Fibroblast of skin of right quadriceps (primary cell): ENCODE data around the gene CRX.
"Not testable (repeated sequence)": the region's sequence is repeated elsewhere in the genome, so short reads cannot be mapped to it uniquely, and the experiment has no call there.

Experiments
- DNase-seq: peaks from one replicate; pipeline ENCODE4 v3.0.0-alpha.2; 2013

The CRX gene

GRCh38 chr19:47861630-47862029 lies 39.9 kb downstream of the CRX start:
- DNase-seq: no peak

- peak; percentile 48 for DNase-seq
Observed at GRCh38 chr19:47863514-47863936, 41.8 kb downstream of the CRX start.

- no peak for DNase-seq
Observed at GRCh38 chr19:47865166-47865565, 43.4 kb downstream of the CRX start.

GRCh38 chr19:47878906-47879305 lies 57.2 kb downstream of the CRX start:
- DNase-seq: no peak

GRCh38 chr19:47879385-47879784 lies 57.6 kb downstream of the CRX start:
- not testable (repeated sequence) for DNase-seq

- no peak for DNase-seq
Observed at GRCh38 chr19:47881757-47882156, 60.0 kb downstream of the CRX start.

- no peak for DNase-seq
Observed at GRCh38 chr19:47882890-47883289, 61.2 kb downstream of the CRX start.

- DNase-seq: no peak
Observed at GRCh38 chr19:47885067-47885463, 63.3 kb downstream of the CRX start.

- DNase-seq: no peak
Observed at GRCh38 chr19:47886010-47886559, 64.3 kb downstream of the CRX start, which contains the start of gene SULT2A1. TSS of gene SULT2A1 (minus strand) at chr19:47886315. CDS start at chr19:47886257, 58 bp downstream.

- DNase-seq: no peak
Observed at GRCh38 chr19:47890865-47891621, 69.3 kb downstream of the CRX start.

GRCh38 chr19:47891622-47891922 lies 69.8 kb downstream of the CRX start:
- no peak for DNase-seq

GRCh38 chr19:47891923-47892666 lies 70.4 kb downstream of the CRX start:
- DNase-seq: no peak
